ENCODE measurements around the gene FNDC3B.

Gene FNDC3B

DNA sequence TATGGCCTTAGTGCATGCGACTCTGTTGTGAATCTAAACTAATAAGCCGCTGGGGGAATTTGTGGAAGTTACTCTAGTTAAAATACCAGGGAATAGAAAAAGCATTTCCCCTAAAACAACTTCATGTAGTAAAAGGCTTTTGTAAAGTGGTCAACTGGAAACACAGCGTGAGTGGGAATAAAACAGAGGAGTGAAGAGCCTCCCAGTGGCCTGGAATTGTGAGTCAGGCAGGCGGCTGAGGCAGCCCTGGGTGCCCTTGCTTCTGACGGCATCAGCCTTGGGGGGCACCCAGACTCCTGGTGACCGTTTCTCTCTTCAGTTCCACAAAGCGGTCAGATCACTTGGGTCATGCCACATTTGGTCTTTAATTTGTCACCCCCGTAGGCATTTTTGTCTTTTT is 300.5 kb downstream of the FNDC3B start:
- Histone ChIP-seq H3K27me3 (no peaks in the 10 kb centered on the region), H3K4me3 (ENCODE audit: low read depth in 1 of 2, low read length in 1 of 2) (no peak overlapping the region), H3K9me3 (no peaks in the 10 kb centered on the region), H3K4me1 (ENCODE audit: control insufficient read depth in 1 of 2, insufficient read depth in 1 of 2, low read depth in 1 of 2, low read length in 1 of 2) (no peaks in the 10 kb centered on the region), H3K27ac (peak overlapping the region; percentile 8), H3K36me3 (peaks cover 89% of the 10 kb centered on the region)
- TF ChIP-seq, protein P1, sequence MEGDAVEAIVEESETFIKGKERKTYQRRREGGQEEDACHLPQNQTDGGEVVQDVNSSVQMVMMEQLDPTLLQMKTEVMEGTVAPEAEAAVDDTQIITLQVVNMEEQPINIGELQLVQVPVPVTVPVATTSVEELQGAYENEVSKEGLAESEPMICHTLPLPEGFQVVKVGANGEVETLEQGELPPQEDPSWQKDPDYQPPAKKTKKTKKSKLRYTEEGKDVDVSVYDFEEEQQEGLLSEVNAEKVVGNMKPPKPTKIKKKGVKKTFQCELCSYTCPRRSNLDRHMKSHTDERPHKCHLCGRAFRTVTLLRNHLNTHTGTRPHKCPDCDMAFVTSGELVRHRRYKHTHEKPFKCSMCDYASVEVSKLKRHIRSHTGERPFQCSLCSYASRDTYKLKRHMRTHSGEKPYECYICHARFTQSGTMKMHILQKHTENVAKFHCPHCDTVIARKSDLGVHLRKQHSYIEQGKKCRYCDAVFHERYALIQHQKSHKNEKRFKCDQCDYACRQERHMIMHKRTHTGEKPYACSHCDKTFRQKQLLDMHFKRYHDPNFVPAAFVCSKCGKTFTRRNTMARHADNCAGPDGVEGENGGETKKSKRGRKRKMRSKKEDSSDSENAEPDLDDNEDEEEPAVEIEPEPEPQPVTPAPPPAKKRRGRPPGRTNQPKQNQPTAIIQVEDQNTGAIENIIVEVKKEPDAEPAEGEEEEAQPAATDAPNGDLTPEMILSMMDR (IDR thresholded peaks at IDR 0.05) = no peak

DNA sequence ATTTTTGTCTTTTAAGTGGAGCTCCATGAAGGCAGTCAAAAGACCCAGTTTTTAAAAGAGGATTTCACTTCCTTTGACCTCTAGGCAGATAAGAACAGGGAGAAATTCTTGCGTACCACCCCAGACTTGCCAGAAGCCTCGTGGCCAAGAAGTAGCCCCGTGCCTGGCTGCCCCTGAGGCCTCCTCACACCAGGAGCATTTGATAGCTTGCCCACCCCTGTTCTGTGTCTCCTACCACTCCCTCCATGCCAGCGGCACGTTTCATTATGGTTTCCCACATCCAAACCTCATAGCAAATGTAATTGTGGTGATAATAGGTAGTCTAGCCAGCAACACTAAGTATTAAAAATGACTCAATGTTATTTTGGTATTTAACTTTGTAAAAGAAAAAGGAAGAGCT is 301.2 kb downstream of the FNDC3B start:
- Histone ChIP-seq H3K27ac (no peak overlapping the region), H3K9me3 (no peaks in the 10 kb centered on the region), H3K4me3 (ENCODE audit: low read depth in 1 of 2, low read length in 1 of 2) (no peak overlapping the region), H3K4me1 (ENCODE audit: control insufficient read depth in 1 of 2, insufficient read depth in 1 of 2, low read depth in 1 of 2, low read length in 1 of 2) (no peaks in the 10 kb centered on the region), H3K36me3 (peaks cover 89% of the 10 kb centered on the region), H3K27me3 (no peaks in the 10 kb centered on the region)
- TF ChIP-seq, protein P1 (IDR thresholded peaks at IDR 0.05) = no peak

DNA sequence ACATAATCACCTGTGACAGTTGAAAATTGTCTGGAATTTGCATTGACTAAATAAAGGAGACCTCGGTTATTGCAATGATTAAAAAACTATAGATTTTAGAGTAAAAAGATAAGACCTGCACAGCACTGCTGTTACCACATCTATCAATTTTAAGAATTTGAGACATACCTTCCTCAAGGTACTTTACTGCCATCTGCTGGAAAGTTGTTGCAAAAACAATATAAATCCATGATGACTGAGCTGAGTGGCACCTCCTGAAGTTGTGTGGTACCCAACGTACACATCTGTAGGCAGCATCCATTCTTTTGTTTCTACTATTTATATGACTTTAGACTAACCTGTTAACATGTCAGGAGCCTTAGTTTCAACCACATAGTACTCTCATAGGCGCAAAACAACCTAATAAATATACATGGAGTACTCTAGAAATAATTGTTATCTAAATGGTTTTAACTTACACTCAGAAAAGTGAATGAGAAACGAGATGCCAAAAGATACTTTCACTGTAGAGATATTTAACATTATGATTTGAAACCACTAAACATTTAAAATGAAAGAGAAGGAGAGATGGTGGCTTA is 302.2 kb downstream of the FNDC3B start:
- no peak overlapping the region for H3K4me3 ChIP-seq (ENCODE audit: low read depth in 1 of 2, low read length in 1 of 2)
- TF ChIP-seq, protein P1 (IDR thresholded peaks at IDR 0.05) = peak; percentile 63
- H3K4me1 ChIP-seq (ENCODE audit: control insufficient read depth in 1 of 2, insufficient read depth in 1 of 2, low read depth in 1 of 2, low read length in 1 of 2) = no peaks in the 10 kb centered on the region
- peaks cover 89% of the 10 kb centered on the region for H3K36me3 ChIP-seq
- no peak overlapping the region for H3K27ac ChIP-seq
- no peaks in the 10 kb centered on the region for H3K9me3 ChIP-seq
- H3K27me3 ChIP-seq = no peaks in the 10 kb centered on the region

DNA sequence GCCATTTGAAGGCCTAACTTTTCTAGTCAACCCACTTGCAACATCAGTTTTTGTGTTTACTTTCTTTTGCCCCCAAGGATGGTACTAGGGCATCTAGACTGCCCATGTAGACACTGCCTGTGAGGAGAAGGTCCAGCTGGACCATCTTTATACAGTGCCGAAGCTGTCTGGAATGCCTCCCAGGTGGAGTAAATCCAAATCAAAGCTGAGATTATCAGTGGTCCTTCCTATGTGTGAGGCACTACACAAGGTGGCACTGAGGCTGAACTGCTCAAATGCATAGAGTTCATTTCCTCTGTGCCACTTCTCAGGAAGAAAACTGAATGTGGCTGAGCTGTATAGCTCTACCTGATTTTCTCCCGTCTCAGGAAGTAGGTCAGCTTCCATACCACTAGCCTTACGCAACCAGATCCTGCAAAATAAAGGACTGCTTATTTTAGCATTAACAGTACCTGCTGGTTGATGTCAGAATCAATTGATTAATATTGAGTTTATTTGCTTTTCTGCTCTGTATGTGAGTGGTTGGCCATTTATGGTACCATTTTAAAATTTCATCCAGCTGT is 302.8 kb downstream of the FNDC3B start:
- H3K27ac ChIP-seq = no peak overlapping the region
- peaks cover 94% of the 10 kb centered on the region for H3K36me3 ChIP-seq
- TF ChIP-seq, protein P1 (IDR thresholded peaks at IDR 0.05) = no peak
- no peaks in the 10 kb centered on the region for H3K9me3 ChIP-seq
- H3K4me1 ChIP-seq (ENCODE audit: control insufficient read depth in 1 of 2, insufficient read depth in 1 of 2, low read depth in 1 of 2, low read length in 1 of 2) = no peaks in the 10 kb centered on the region
- H3K4me3 ChIP-seq (ENCODE audit: low read depth in 1 of 2, low read length in 1 of 2) = no peak overlapping the region
- no peaks in the 10 kb centered on the region for H3K27me3 ChIP-seq

DNA sequence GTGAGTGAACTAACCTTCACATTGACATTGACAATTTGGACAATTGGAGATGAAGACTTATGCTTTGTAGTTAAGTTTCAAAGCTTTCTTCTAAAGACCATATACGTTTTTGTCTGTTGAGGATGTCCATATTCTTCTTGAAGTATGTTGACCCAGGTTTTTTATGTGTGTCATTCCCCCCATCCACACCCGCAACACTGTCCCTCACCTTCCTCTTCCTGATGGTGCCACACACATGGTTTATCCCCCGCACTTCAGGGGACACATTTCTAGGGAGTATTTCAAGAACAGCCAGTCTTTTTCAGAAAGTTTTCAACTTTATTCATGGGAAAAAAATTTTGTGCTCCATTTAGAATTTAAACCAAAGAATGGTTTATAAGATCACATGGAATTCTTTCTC is 303.7 kb downstream of the FNDC3B start:
- Histone ChIP-seq H3K36me3 (peaks cover 97% of the 10 kb centered on the region), H3K9me3 (no peaks in the 10 kb centered on the region), H3K27ac (peak overlapping the region; percentile 7), H3K4me1 (ENCODE audit: control insufficient read depth in 1 of 2, insufficient read depth in 1 of 2, low read depth in 1 of 2, low read length in 1 of 2) (no peaks in the 10 kb centered on the region), H3K4me3 (ENCODE audit: low read depth in 1 of 2, low read length in 1 of 2) (no peak overlapping the region), H3K27me3 (no peaks in the 10 kb centered on the region)
- TF ChIP-seq, protein P1 (IDR thresholded peaks at IDR 0.05) = no peak
